DMS53 treated with DMSO at 0.1 percent for 48 hours (cell line): ENCODE measurements around the gene RGSL1.

Source experiments
- DNase-seq: peaks from one replicate; lab custom pipeline; 2025; ENCODE audit not compliant: unreplicated experiment; lab: John Stamatoyannopoulos, UW

RGSL1 gene

GRCh38 chr1:182533896-182534295 lies 84.0 kb downstream of the RGSL1 start:
- no peak for DNase-seq

- no peak for DNase-seq
Measured at GRCh38 chr1:182549346-182549745, 99.4 kb downstream of the RGSL1 start.

- DNase-seq, result no peak
Measured at GRCh38 chr1:182549811-182550210, 99.9 kb downstream of the RGSL1 start.

- no peak for DNase-seq
Measured at GRCh38 chr1:182552527-182552926, 102.6 kb downstream of the RGSL1 start.

- no peak for DNase-seq
Measured at GRCh38 chr1:182555493-182555892, 105.5 kb downstream of the RGSL1 start.

- peak; percentile 21 for DNase-seq
Measured at GRCh38 chr1:182556279-182556678, 106.3 kb downstream of the RGSL1 start.

- DNase-seq, result no peak
Measured at GRCh38 chr1:182560392-182560984, 110.5 kb downstream of the RGSL1 start.

- no peak for DNase-seq
Measured at GRCh38 chr1:182561456-182561855, 111.5 kb downstream of the RGSL1 start.

GRCh38 chr1:182563095-182563494 lies 113.1 kb downstream of the RGSL1 start:
- DNase-seq, result no peak

- DNase-seq, result no peak
Measured at GRCh38 chr1:182564406-182565004, 114.6 kb downstream of the RGSL1 start.

GRCh38 chr1:182565537-182565936 lies 115.6 kb downstream of the RGSL1 start:
- no peak for DNase-seq

- no peak for DNase-seq
Measured at GRCh38 chr1:182567629-182568028, 117.7 kb downstream of the RGSL1 start.

GRCh38 chr1:182568647-182569284 lies 118.8 kb downstream of the RGSL1 start:
- no peak for DNase-seq

GRCh38 chr1:182569939-182570610 lies 120.1 kb downstream of the RGSL1 start:
- no peak for DNase-seq

- DNase-seq, result peak; percentile 28
Measured at GRCh38 chr1:182570611-182570970, 120.6 kb downstream of the RGSL1 start.

GRCh38 chr1:182574156-182574555 lies 124.2 kb downstream of the RGSL1 start:
- DNase-seq, result no peak

- DNase-seq, result no peak
Measured at GRCh38 chr1:182575540-182576149, 125.7 kb downstream of the RGSL1 start.

- peak; percentile 65 for DNase-seq
Measured at GRCh38 chr1:182580736-182581135, 130.8 kb downstream of the RGSL1 start.

GRCh38 chr1:182584746-182585145 lies 134.8 kb downstream of the RGSL1 start:
- DNase-seq, result no peak

GRCh38 chr1:182586380-182586779 lies 136.4 kb downstream of the RGSL1 start:
- no peak for DNase-seq

- no peak for DNase-seq
Measured at GRCh38 chr1:182587093-182587492, 137.1 kb downstream of the RGSL1 start.
